ENCODE measurements around the gene GREB1L.

GRCh38 chr18:21270453-21270852, 28.4 kb downstream of the GREB1L start:
- TF ChIP-seq, protein P1, sequence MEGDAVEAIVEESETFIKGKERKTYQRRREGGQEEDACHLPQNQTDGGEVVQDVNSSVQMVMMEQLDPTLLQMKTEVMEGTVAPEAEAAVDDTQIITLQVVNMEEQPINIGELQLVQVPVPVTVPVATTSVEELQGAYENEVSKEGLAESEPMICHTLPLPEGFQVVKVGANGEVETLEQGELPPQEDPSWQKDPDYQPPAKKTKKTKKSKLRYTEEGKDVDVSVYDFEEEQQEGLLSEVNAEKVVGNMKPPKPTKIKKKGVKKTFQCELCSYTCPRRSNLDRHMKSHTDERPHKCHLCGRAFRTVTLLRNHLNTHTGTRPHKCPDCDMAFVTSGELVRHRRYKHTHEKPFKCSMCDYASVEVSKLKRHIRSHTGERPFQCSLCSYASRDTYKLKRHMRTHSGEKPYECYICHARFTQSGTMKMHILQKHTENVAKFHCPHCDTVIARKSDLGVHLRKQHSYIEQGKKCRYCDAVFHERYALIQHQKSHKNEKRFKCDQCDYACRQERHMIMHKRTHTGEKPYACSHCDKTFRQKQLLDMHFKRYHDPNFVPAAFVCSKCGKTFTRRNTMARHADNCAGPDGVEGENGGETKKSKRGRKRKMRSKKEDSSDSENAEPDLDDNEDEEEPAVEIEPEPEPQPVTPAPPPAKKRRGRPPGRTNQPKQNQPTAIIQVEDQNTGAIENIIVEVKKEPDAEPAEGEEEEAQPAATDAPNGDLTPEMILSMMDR (IDR thresholded peaks at IDR 0.05), result no peak
- TF ChIP-seq POLR2A (IDR thresholded peaks at IDR 0.05), result no peak

Data from adrenal gland (tissue), 5 donors.